ENCODE data around the gene NPFF. TPM values are rescaled to one million over a fixed set of nuclear protein-coding genes. Genes with fewer than 3 reads are reported as not detected.
A peak's percentile ranks its signal among the peaks of the same experiment; 100 is the strongest.

Gene NPFF
- total RNA-seq, 1 donor: not detected

DNA sequence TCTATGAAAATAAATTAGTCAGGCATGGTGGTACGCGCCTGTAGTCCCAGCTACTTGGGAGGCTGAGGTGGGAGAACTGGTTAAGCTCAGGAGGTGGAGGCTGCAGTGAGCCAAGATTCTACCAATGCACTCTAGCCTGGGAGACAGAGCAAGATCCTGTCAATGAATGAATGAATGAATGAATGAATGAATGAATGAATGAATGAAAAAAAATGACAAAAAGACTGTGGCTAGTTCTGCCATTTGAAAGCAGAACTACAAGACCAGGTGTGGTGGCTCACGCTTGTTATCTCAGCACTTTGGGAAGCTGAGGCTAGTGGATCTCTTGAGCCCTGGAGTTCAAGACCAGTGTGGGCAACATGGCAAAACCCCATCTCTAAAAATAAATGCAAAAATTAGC is 32.2 kb upstream of the NPFF start:
- no peak for TF ChIP-seq CTCF (IDR thresholded peaks at IDR 0.05; ENCODE audit: insufficient read depth, low read length)
- DNase-seq (ENCODE audit: low read depth): no peak
- no peak overlapping the region for H3K4me3 ChIP-seq (ENCODE audit: low read depth, low read length)

DNA sequence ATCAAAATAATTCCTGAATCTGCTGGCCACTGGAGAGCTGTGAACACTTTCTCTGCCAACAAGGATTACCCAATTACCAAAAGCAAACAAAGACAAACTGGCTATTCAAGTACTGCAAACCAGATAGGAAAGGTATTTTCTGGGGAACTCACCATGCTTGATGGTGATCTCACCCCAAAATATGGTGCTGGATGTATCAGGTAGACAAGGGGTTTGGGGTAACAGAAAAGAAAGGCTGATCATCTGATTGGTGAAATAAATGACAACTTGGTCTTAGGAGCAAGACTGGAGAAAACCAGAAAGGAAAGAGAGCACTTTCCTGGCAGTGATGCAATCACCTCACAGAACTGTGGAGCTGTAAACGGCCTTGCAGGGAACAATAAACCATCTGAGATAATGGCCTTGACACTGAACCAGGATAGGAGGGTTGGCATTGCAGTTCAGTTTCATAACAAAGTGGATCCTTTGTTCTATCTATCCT is 31.0 kb upstream of the NPFF start:
- no peak for TF ChIP-seq CTCF (IDR thresholded peaks at IDR 0.05; ENCODE audit: insufficient read depth, low read length)
- DNase-seq (ENCODE audit: low read depth): peak; percentile 90
- H3K4me3 ChIP-seq (ENCODE audit: low read depth, low read length): no peak overlapping the region

GRCh38 chr12:53536962-53537361 is 29.7 kb upstream of the NPFF start:
- no peak for TF ChIP-seq CTCF (IDR thresholded peaks at IDR 0.05; ENCODE audit: insufficient read depth, low read length)
- H3K4me3 ChIP-seq (ENCODE audit: low read depth, low read length): no peak overlapping the region
- DNase-seq (ENCODE audit: low read depth): no peak

DNA sequence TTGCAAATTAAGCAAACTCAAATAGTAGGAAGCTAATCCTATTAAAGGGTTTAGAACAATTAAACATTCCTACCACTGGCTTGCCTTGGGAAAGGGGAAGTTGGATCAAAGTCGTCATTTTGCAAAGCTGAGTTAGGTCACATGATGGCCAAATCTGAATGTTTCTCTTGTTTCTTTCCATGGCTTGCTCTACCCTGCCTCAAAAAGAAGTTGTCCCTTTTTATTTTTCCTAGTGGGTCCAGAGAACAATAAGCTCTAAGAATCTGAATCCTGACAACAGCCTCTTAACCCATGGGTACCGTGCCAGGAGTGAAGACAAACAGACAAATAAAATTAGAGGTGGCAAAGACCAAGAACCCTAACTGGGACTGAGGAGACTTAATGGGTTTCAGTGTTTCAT is 26.2 kb upstream of the NPFF start:
- no peak for TF ChIP-seq CTCF (IDR thresholded peaks at IDR 0.05; ENCODE audit: insufficient read depth, low read length)
- no peak for DNase-seq (ENCODE audit: low read depth)
- H3K4me3 ChIP-seq (ENCODE audit: low read depth, low read length): no peak overlapping the region

DNA sequence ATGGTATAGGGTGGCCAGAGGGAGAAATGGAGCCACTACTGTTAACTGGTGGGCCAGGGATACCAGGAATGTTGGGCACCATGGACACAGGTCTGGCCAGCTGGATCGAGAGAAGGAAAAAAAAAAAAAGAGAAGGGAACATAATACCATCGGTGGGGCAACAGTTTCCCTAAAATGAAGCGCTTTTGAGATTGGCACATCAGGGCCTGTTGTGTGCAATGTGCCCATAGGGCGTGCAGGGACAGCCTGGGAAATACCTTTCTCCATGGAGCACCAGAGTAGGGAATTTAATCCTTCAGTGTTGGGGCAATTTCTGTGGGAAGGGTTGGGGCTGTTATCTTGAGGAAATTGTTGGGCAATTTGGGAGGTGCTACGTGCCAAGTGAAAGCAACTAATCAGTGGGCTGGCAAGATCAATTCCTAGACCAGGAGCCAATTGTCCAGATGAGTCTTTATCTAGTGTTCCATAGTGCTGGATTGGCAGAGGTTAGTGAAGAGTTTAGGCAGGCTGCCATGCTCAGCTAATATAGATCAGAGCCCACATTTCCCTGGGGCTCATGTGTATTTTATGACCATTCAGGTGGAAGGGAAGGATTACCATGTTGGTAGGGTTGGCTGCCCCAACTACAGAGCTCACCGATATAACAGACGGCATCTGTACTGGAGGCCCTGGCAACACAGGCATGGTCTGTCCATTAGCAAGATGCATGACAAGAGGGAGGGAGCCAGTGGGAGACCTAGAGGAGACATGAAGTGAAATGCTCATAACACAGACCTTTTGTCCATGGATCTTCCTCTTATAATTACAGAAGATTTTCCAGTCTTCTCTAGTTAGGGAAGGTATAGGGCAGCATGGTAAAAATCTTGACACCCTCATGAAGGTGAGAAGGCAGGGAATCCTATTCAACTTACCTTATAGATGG is 25.5 kb upstream of the NPFF start:
- TF ChIP-seq CTCF (IDR thresholded peaks at IDR 0.05; ENCODE audit: insufficient read depth, low read length): no peak
- no peak overlapping the region for H3K4me3 ChIP-seq (ENCODE audit: low read depth, low read length)
- peak; percentile 24 for DNase-seq (ENCODE audit: low read depth)

DNA sequence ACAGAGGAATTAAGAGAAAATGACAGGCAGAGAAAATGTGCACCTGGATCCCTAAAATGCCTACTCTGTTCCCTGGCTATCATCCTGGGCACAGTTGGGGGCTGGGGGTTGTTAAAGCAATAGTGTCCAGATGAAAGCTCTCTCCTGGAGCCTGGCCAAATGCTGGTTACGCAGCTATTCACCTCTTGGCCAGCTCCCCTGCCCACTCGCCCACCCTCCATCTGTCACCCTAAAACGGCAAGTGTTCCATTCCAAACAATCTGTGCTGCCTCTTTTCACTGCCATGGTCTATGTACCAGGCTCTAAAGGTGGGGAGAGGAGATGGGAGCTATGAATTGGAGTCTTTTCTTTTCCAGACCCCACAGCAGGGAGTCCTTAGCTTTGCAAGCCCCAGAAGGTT is 24.7 kb upstream of the NPFF start:
- TF ChIP-seq CTCF (IDR thresholded peaks at IDR 0.05; ENCODE audit: insufficient read depth, low read length): no peak
- DNase-seq (ENCODE audit: low read depth): no peak
- H3K4me3 ChIP-seq (ENCODE audit: low read depth, low read length): no peak overlapping the region
